CD4-positive, alpha-beta T cell (primary cell): ENCODE data around the gene PPP1R3G. TPM values are rescaled to one million over a fixed set of nuclear protein-coding genes. Genes with fewer than 3 reads are reported as not detected.

Experiments
- ATAC-seq: fragments of 200-7000 bp; cut with Tn5 transposase; one replicate; pipeline ENCODE4 v1.10.0; 2022; ENCODE audit warnings: mild to moderate bottlenecking; ENCODE audit not compliant: poor library complexity
- CTCF ChIA-PET: fragments of 350-600 bp; sonication (Branson Sonifier 250); formaldehyde crosslinking; loops from one replicate; lab custom pipeline; 2021; ENCODE audit warnings: antibody characterized with exemption, inconsistent platforms; lab: Charles Lee
- POLR2A ChIA-PET: fragments of 350-600 bp; sonication (Branson Sonifier 250); formaldehyde crosslinking; loops from one replicate; lab custom pipeline; 2021; ENCODE audit warnings: antibody characterized with exemption, inconsistent platforms; lab: Charles Lee
- DNase-seq, 14 experiments: peaks; one replicate each; pipeline ENCODE4 v3.0.0-alpha.2; 2013 to 2020; ENCODE audit warnings: mixed read lengths in 2 of 14
- H3K27ac ChIP-seq, 2 donors: one replicate each; pipeline versions ENCODE4 v1.5.1 to v1.7.0; 2013; ENCODE audit warnings: low read length in 2 of 2, low read depth in 1 of 2, mild to moderate bottlenecking in 1 of 2
- H3K27me3 ChIP-seq, 2 experiments: 1 replicate in 1 of 2; 2 replicates in 1 of 2; pipeline versions ENCODE4 v1.6.1 to v1.7.0; 2013; ENCODE audit warnings: low read length in 2 of 2, control low read depth in 1 of 2, mild to moderate bottlenecking in 1 of 2, moderate library complexity in 1 of 2; ENCODE audit not compliant: insufficient read depth in 2 of 2, control insufficient read depth in 1 of 2
- H3K36me3 ChIP-seq: one replicate; pipeline ENCODE4 v1.6.1; 2013; ENCODE audit warnings: low read length, control low read depth; ENCODE audit not compliant: insufficient read depth
- H3K4me1 ChIP-seq: one replicate; pipeline ENCODE4 v1.6.1; 2013; ENCODE audit warnings: low read length, control low read depth; ENCODE audit not compliant: insufficient read depth
- H3K4me3 ChIP-seq: one replicate; pipeline ENCODE4 v1.5.1; 2013; ENCODE audit warnings: mild to moderate bottlenecking, low read length, moderate library complexity
- H3K9me3 ChIP-seq, 2 experiments: 1 replicate in 1 of 2; 2 replicates in 1 of 2; pipeline versions ENCODE4 v1.6.1 to v1.7.0; 2013; ENCODE audit warnings: low read length in 2 of 2, mild to moderate bottlenecking in 2 of 2, control low read depth in 1 of 2, moderate library complexity in 1 of 2; ENCODE audit not compliant: control insufficient read depth in 1 of 2, insufficient read depth in 1 of 2
- H3K27ac Mint-ChIP-seq: one replicate; pipeline ENCODE4 v1.8.0; 2020; ENCODE audit warnings: mixed read lengths
- H3K27me3 Mint-ChIP-seq: one replicate; pipeline ENCODE4 v1.8.0; 2021; ENCODE audit warnings: mixed read lengths
- H3K36me3 Mint-ChIP-seq: one replicate; pipeline ENCODE4 v1.8.0; 2021; ENCODE audit warnings: low read depth, mixed read lengths
- H3K4me1 Mint-ChIP-seq: one replicate; pipeline ENCODE4 v1.8.0; 2021; ENCODE audit warnings: low read depth, mixed read lengths
- H3K4me3 Mint-ChIP-seq: one replicate; pipeline ENCODE4 v1.8.0; 2020; ENCODE audit warnings: mild to moderate bottlenecking, mixed read lengths
- H3K9me3 Mint-ChIP-seq: one replicate; pipeline ENCODE4 v1.8.0; 2020; ENCODE audit warnings: mixed read lengths
- CTCF ChIP-seq: fragments of 200-600 bp; IDR thresholded peaks from one replicate; pipeline ENCODE4 v1.8.0; 2022; ENCODE audit warnings: antibody characterized with exemption, mild to moderate bottlenecking
- intact Hi-C, 2 experiments: fragments of 100-400 bp; cut with DNase I in 1 of 2; cut with micrococcal nuclease in 1 of 2; formaldehyde crosslinking; loops; one replicate each; pipeline versions ENCODE4 v1.15.1 to v1.9.0; 2023 to 2025; cut with DNase I, micrococcal nuclease
- total RNA-seq, 174 experiments: library from RNA in 2 of 174; stranded (reverse) in 2 of 174; gene quantifications; one replicate each; pipeline ENCODE4 v1.2.3 and lab custom pipeline; 2021 to 2026

The PPP1R3G gene
- total RNA-seq, 2 experiments from 2014 or later: not detected

GRCh38 chr6:5099537-5099936 is 14.4 kb downstream of the PPP1R3G start:
- no peak for DNase-seq
- no peaks in the 10 kb centered on the region for H3K9me3 Mint-ChIP-seq
- POLR2A ChIA-PET: no interaction called here

GRCh38 chr6:5100806-5101205 is 15.7 kb downstream of the PPP1R3G start:
- ChIA-PET POLR2A (no interaction called here), CTCF (no interaction called here)
- Mint-ChIP-seq H3K27me3 (no peaks in the 10 kb centered on the region), H3K4me3 (no peak overlapping the region), H3K36me3 (no peaks in the 10 kb centered on the region), H3K9me3 (no peaks in the 10 kb centered on the region), H3K27ac (no peak overlapping the region), H3K4me1 (no peaks in the 10 kb centered on the region)
- Histone ChIP-seq H3K4me3 (no peak overlapping the region), H3K27ac (no peak overlapping the region), H3K9me3 (no peaks in the 10 kb centered on the region), H3K27me3 (no peaks in the 10 kb centered on the region), H3K4me1 (no peaks in the 10 kb centered on the region), H3K36me3 (no peaks in the 10 kb centered on the region)
- ATAC-seq: no peak
- no peak for DNase-seq
- intact Hi-C loops: no loop called here
- no peak for TF ChIP-seq CTCF

More at GRCh38 chr6:5099537-5099936, 14.4 kb downstream of the PPP1R3G start:
- ATAC-seq: no peak
- Mint-ChIP-seq H3K4me1 (no peaks in the 10 kb centered on the region), H3K27ac (no peak overlapping the region), H3K36me3 (no peaks in the 10 kb centered on the region), H3K4me3 (no peak overlapping the region), H3K27me3 (peaks cover 3% of the 10 kb centered on the region)
- H3K27ac ChIP-seq: no peak overlapping the region
- no peaks in the 10 kb centered on the region for H3K36me3 ChIP-seq
- CTCF ChIA-PET: no interaction called here
- no peak overlapping the region for H3K4me3 ChIP-seq
- intact Hi-C loops: no loop called here
- H3K27me3 ChIP-seq: no peaks in the 10 kb centered on the region
- no peak for TF ChIP-seq CTCF
- H3K9me3 ChIP-seq: no peaks in the 10 kb centered on the region
- no peaks in the 10 kb centered on the region for H3K4me1 ChIP-seq

GRCh38 chr6:5102267-5102970 is 17.3 kb downstream of the PPP1R3G start:
- Histone ChIP-seq H3K27ac (no peak overlapping the region), H3K4me3 (no peak overlapping the region), H3K27me3 (no peaks in the 10 kb centered on the region), H3K9me3 (no peaks in the 10 kb centered on the region), H3K36me3 (no peaks in the 10 kb centered on the region), H3K4me1 (no peaks in the 10 kb centered on the region)
- Mint-ChIP-seq H3K27me3 (no peaks in the 10 kb centered on the region), H3K27ac (no peak overlapping the region), H3K36me3 (no peaks in the 10 kb centered on the region), H3K4me1 (no peaks in the 10 kb centered on the region), H3K9me3 (no peaks in the 10 kb centered on the region), H3K4me3 (no peak overlapping the region)
- CTCF ChIA-PET: no interaction called here
- ATAC-seq (no peak), DNase-seq (no peak)
- POLR2A ChIA-PET: no interaction called here
- TF ChIP-seq CTCF: no peak
- intact Hi-C loops: no loop called here
